GM19452 (cell line): Measurements from ENCODE around the gene HOXB13.

Experiments
- ATAC-seq: cut with Tn5 transposase; IDR thresholded peaks from one replicate; pipeline ENCODE4 v1.9.1; 2021; ENCODE audit not compliant: unreplicated experiment

Gene HOXB13

GRCh38 chr17:48748718-48749566 lies 20.4 kb upstream of the HOXB13 start:
- no peak for ATAC-seq

- ATAC-seq: no peak
Measured at GRCh38 chr17:48747445-48748363, 19.2 kb upstream of the HOXB13 start.

GRCh38 chr17:48746916-48747444 lies 18.4 kb upstream of the HOXB13 start:
- no peak for ATAC-seq

GRCh38 chr17:48745381-48746275 lies 17.1 kb upstream of the HOXB13 start:
- no peak for ATAC-seq

- no peak for ATAC-seq
Measured at GRCh38 chr17:48740537-48740936, 12.0 kb upstream of the HOXB13 start.

- no peak for ATAC-seq
Measured at GRCh38 chr17:48738803-48739526, 10.4 kb upstream of the HOXB13 start.

GRCh38 chr17:48738424-48738802 lies 9.9 kb upstream of the HOXB13 start:
- ATAC-seq: no peak

GRCh38 chr17:48737330-48738043 lies 8.9 kb upstream of the HOXB13 start:
- ATAC-seq: no peak

GRCh38 chr17:48735062-48735351 lies 6.5 kb upstream of the HOXB13 start:
- no peak for ATAC-seq

- no peak for ATAC-seq
Measured at GRCh38 chr17:48734333-48735061, 5.9 kb upstream of the HOXB13 start.

GRCh38 chr17:48733632-48734328 lies 5.2 kb upstream of the HOXB13 start:
- ATAC-seq: no peak

GRCh38 chr17:48732688-48733629 lies 4.4 kb upstream of the HOXB13 start:
- ATAC-seq: no peak

GRCh38 chr17:48731355-48731754 lies 2.8 kb upstream of the HOXB13 start:
- ATAC-seq: no peak

- no peak for ATAC-seq
Measured at GRCh38 chr17:48730240-48730550, 1.6 kb upstream of the HOXB13 start.

- ATAC-seq: no peak
Measured at GRCh38 chr17:48729335-48730239, 1.0 kb upstream of the HOXB13 start.

- no peak for ATAC-seq
Measured at GRCh38 chr17:48727415-48728175, 955 bp downstream of the HOXB13 start.
